Measurements from ENCODE around the gene TUBB2B.

DNA sequence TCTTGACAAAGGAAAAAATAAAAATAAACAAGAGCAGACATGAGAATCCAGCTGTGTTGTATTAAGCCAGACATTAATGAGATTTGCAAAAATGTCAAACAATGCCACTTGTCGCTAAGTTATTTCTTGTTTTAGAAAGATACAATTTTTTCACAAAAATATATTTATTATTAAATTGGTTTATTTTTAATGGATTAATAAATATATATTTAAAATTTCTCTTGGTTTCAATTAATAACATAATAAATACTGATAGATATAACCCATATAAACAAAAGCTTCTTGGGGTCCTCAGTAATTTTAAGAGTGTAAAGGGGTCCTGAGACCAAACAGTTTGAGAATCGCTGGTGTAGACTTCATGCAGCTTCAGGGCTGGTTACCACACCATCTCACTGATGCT lies 26.1 kb downstream of the TUBB2B start:
- TF ChIP-seq, protein P1, sequence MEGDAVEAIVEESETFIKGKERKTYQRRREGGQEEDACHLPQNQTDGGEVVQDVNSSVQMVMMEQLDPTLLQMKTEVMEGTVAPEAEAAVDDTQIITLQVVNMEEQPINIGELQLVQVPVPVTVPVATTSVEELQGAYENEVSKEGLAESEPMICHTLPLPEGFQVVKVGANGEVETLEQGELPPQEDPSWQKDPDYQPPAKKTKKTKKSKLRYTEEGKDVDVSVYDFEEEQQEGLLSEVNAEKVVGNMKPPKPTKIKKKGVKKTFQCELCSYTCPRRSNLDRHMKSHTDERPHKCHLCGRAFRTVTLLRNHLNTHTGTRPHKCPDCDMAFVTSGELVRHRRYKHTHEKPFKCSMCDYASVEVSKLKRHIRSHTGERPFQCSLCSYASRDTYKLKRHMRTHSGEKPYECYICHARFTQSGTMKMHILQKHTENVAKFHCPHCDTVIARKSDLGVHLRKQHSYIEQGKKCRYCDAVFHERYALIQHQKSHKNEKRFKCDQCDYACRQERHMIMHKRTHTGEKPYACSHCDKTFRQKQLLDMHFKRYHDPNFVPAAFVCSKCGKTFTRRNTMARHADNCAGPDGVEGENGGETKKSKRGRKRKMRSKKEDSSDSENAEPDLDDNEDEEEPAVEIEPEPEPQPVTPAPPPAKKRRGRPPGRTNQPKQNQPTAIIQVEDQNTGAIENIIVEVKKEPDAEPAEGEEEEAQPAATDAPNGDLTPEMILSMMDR (IDR thresholded peaks at IDR 0.05; ENCODE audit: extremely low read depth in 1 of 2, insufficient read depth in 1 of 2, low read depth in 1 of 2, low read length in 2 of 2) = no peak
- TF ChIP-seq POLR2A (IDR thresholded peaks at IDR 0.05; ENCODE audit: low read depth, low read length) (no peak), POLR2AphosphoS5 (IDR thresholded peaks at IDR 0.05; ENCODE audit: insufficient read depth, low read depth, low read length) (no peak), EZH2 (IDR thresholded peaks at IDR 0.05; ENCODE audit: borderline replicate concordance, low read depth, low read length, severe bottlenecking) (no peak), MYC (IDR thresholded peaks at IDR 0.05; ENCODE audit: low read depth, low read length) (no peak), FOS (IDR thresholded peaks at IDR 0.05; ENCODE audit: borderline replicate concordance, insufficient read depth, low read length) (no peak)
- TF ChIP-seq, protein P2, sequence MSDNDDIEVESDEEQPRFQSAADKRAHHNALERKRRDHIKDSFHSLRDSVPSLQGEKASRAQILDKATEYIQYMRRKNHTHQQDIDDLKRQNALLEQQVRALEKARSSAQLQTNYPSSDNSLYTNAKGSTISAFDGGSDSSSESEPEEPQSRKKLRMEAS (IDR thresholded peaks at IDR 0.05; ENCODE audit: insufficient read depth, insufficient read length) = no peak
